Smooth muscle cell (in vitro differentiated cells): ENCODE results near the gene MBIP. TPM values are rescaled to one million over a fixed set of nuclear protein-coding genes. Genes with fewer than 3 reads are reported as not detected.
"Not testable (repeated sequence)": the region's sequence is repeated elsewhere in the genome, so short reads cannot be mapped to it uniquely, and the experiment has no call there.

Experiments used
- DNase-seq: peaks from one replicate; lab custom pipeline; 2025; ENCODE audit not compliant: unreplicated experiment; lab: John Stamatoyannopoulos, UW
- H2AFZ ChIP-seq: fragments of 200-600 bp; sonication (generic); 2 replicates; pipeline ENCODE4 v1.6.0; 2016; ENCODE audit warnings: antibody characterized with exemption, low read depth, mild to moderate bottlenecking
- H3F3A ChIP-seq: fragments of 200-600 bp; sonication (generic); 2 replicates; pipeline ENCODE4 v1.6.0; 2017; ENCODE audit warnings: antibody characterized with exemption, low read depth
- H3K27ac ChIP-seq: fragments of 200-600 bp; sonication (generic); 2 replicates; pipeline ENCODE4 v1.5.1; 2016; ENCODE audit warnings: low read depth, mild to moderate bottlenecking
- H3K27me3 ChIP-seq: fragments of 200-600 bp; sonication (generic); 2 replicates; pipeline ENCODE4 v1.6.1; 2016; ENCODE audit warnings: low read depth, mild to moderate bottlenecking
- H3K36me3 ChIP-seq: fragments of 200-600 bp; sonication (generic); 2 replicates; pipeline ENCODE4 v1.5.1; 2016; ENCODE audit warnings: low read depth
- H3K4me1 ChIP-seq: fragments of 200-600 bp; sonication (generic); 2 replicates; pipeline ENCODE4 v1.5.1; 2016; ENCODE audit warnings: low read depth
- H3K4me2 ChIP-seq: fragments of 200-600 bp; sonication (generic); 2 replicates; pipeline ENCODE4 v1.6.0; 2016; ENCODE audit warnings: mild to moderate bottlenecking
- H3K4me3 ChIP-seq: fragments of 200-600 bp; sonication (generic); 2 replicates; pipeline ENCODE4 v1.5.1; 2016; ENCODE audit warnings: mild to moderate bottlenecking
- H3K79me2 ChIP-seq: fragments of 200-600 bp; sonication (generic); 2 replicates; pipeline ENCODE4 v1.6.0; 2016; ENCODE audit warnings: low read depth, mild to moderate bottlenecking
- H3K9ac ChIP-seq: fragments of 200-600 bp; sonication (generic); 2 replicates; pipeline ENCODE4 v1.6.0; 2016; ENCODE audit warnings: low read depth
- H3K9me3 ChIP-seq: fragments of 200-600 bp; sonication (generic); replicated peaks from 2 replicates; pipeline ENCODE4 v1.5.1; 2016; ENCODE audit warnings: low read depth
- H4K20me1 ChIP-seq: fragments of 200-600 bp; sonication (generic); 2 replicates; pipeline ENCODE4 v1.6.0; 2016; ENCODE audit warnings: low read depth
- CTCF ChIP-seq: fragments of 200-600 bp; sonication (generic); IDR thresholded peaks from 2 replicates; pipeline ENCODE4 v1.5.1; 2017; ENCODE audit warnings: borderline replicate concordance, mild to moderate bottlenecking, antibody characterized with exemption; ENCODE audit not compliant: insufficient read depth, poor library complexity, severe bottlenecking
- WGBS: methylation state at CpG from one replicate; pipeline ENCODE4 v1.1.7; 2016; ENCODE audit warnings: low lambda C conversion rate; 5-methylcytosine and 5-hydroxymethylcytosine counted together
- polyA plus RNA-seq: library from polyadenylated mRNA; unstranded; fragments of >200 nt; fragmentation: Nextera tagmentation; extraction: Ambion mirVana; gene quantifications from 2 replicates; pipeline ENCODE4 v1.2.1, GENCODE V29; 2016
- total RNA-seq: library from RNA; depleted of rRNA; stranded (reverse); fragments of >200 nt; gene quantifications from 2 replicates; pipeline ENCODE4 v1.2.3, GENCODE V29; 2014

Gene MBIP
- total and polyA plus RNA-seq, 2 experiments from 2014 or later: 27.2 to 46.0 TPM

GRCh38 chr14:36346052-36346451, 25.6 kb upstream of the MBIP start:
- no peak for DNase-seq
- 87% methylated on average over 2 of the region's 2 CpGs for WGBS
- Histone ChIP-seq H2AFZ (no peak overlapping the region), H3K79me2 (no peaks in the 10 kb centered on the region), H3K4me3 (no peak overlapping the region), H3K27ac (no peak overlapping the region), H4K20me1 (no peaks in the 10 kb centered on the region), H3K9ac (no peak overlapping the region), H3K36me3 (no peaks in the 10 kb centered on the region), H3K4me1 (peaks cover 2% of the 10 kb centered on the region), H3K27me3 (peaks cover 11% of the 10 kb centered on the region), H3K4me2 (no peak overlapping the region), H3F3A (no peaks in the 10 kb centered on the region), H3K9me3 (no peaks in the 10 kb centered on the region)
- TF ChIP-seq CTCF: no peak

- whole genome bisulfite sequencing: 80% methylated on average over 2 of the region's 2 CpGs
- no peak overlapping the region for H3K4me3 ChIP-seq
- H3K9ac ChIP-seq: no peak overlapping the region
- no peaks in the 10 kb centered on the region for H3K79me2 ChIP-seq
- H3K4me2 ChIP-seq: no peak overlapping the region
- peaks cover 2% of the 10 kb centered on the region for H3K4me1 ChIP-seq
- no peak for TF ChIP-seq CTCF
- no peak overlapping the region for H2AFZ ChIP-seq
- DNase-seq: no peak
- H3F3A ChIP-seq: no peaks in the 10 kb centered on the region
- peaks cover 11% of the 10 kb centered on the region for H3K27me3 ChIP-seq
- no peaks in the 10 kb centered on the region for H3K36me3 ChIP-seq
- no peaks in the 10 kb centered on the region for H4K20me1 ChIP-seq
- no peak overlapping the region for H3K27ac ChIP-seq
- no peaks in the 10 kb centered on the region for H3K9me3 ChIP-seq
These were observed 23.8 kb upstream of the MBIP start for GRCh38 chr14:36344211-36344610.

GRCh38 chr14:36341811-36342210, 21.4 kb upstream of the MBIP start:
- H3K36me3 ChIP-seq, DNase-seq, H3K27me3 ChIP-seq, H3F3A ChIP-seq, H3K4me2 ChIP-seq, H3K27ac ChIP-seq, H2AFZ ChIP-seq, H3K9ac ChIP-seq, H4K20me1 ChIP-seq, H3K4me1 ChIP-seq, H3K9me3 ChIP-seq, H3K79me2 ChIP-seq, H3K4me3 ChIP-seq: not testable (repeated sequence)
- WGBS: 79% methylated on average over 5 of the region's 5 CpGs

- H3K27me3 ChIP-seq: no peaks in the 10 kb centered on the region
- H3K4me3 ChIP-seq: no peak overlapping the region
- no peak overlapping the region for H2AFZ ChIP-seq
- TF ChIP-seq CTCF: no peak
- H3K27ac ChIP-seq: no peak overlapping the region
- H3K9ac ChIP-seq: no peak overlapping the region
- no peaks in the 10 kb centered on the region for H3K36me3 ChIP-seq
- H3F3A ChIP-seq: no peaks in the 10 kb centered on the region
- no peak for DNase-seq
- H4K20me1 ChIP-seq: no peaks in the 10 kb centered on the region
- peaks cover 2% of the 10 kb centered on the region for H3K4me1 ChIP-seq
- no peaks in the 10 kb centered on the region for H3K9me3 ChIP-seq
- H3K79me2 ChIP-seq: no peaks in the 10 kb centered on the region
- H3K4me2 ChIP-seq: no peak overlapping the region
These were observed 19.9 kb upstream of the MBIP start for GRCh38 chr14:36340276-36340890.
